ENCODE measurements around the gene CA7.

- TF ChIP-seq CTCF (tag by site-specific recombination; IDR thresholded peaks at IDR 0.05) (no peak), ZNF404 (tag by site-specific recombination; IDR thresholded peaks at IDR 0.05) (no peak), ZNF324 (tag by site-specific recombination; IDR thresholded peaks at IDR 0.05) (no peak), ZNF112 (tag by site-specific recombination; IDR thresholded peaks at IDR 0.05) (no peak), ZNF239 (tag by site-specific recombination; IDR thresholded peaks at IDR 0.05) (no peak)
Observed at GRCh38 chr16:66889622-66890021, 45.4 kb downstream of the CA7 start.

Measured in HEK293 (cell line).